ENCODE data around the gene SEC14L5.

SEC14L5 gene

GRCh38 chr16:5064915-5065314 lies 106.8 kb downstream of the SEC14L5 start (continued):
- TF ChIP-seq ZNF521 (tag by site-specific recombination; IDR thresholded peaks at IDR 0.05) = no peak
- TF ChIP-seq KLF16 (tag by site-specific recombination; IDR thresholded peaks at IDR 0.05) = 0 out of 2 replicates have a peak, but pooled peaks have one; percentile 50
- peak; percentile 62; the same call in 1 of the 2 replicates for TF ChIP-seq ZNF18 (tag by site-specific recombination; IDR thresholded peaks at IDR 0.05)
- peak; percentile 42; the same call in 1 of the 2 replicates for TF ChIP-seq ZBTB21 (tag by site-specific recombination; IDR thresholded peaks at IDR 0.05)
- TF ChIP-seq ZNF692 (tag by site-specific recombination; IDR thresholded peaks at IDR 0.05) = peak; percentile 47; the same call in 1 of the 2 replicates
- peak; percentile 43 for TF ChIP-seq ZIC2 (tag by site-specific recombination; IDR thresholded peaks at IDR 0.05)
- TF ChIP-seq ZBTB20 (tag by site-specific recombination; IDR thresholded peaks at IDR 0.05) = 0 out of 2 replicates have a peak, but pooled peaks have one; percentile 17
- peak; percentile 91 for TF ChIP-seq ZNF398 (tag by site-specific recombination; IDR thresholded peaks at IDR 0.05)
- TF ChIP-seq, protein P1, sequence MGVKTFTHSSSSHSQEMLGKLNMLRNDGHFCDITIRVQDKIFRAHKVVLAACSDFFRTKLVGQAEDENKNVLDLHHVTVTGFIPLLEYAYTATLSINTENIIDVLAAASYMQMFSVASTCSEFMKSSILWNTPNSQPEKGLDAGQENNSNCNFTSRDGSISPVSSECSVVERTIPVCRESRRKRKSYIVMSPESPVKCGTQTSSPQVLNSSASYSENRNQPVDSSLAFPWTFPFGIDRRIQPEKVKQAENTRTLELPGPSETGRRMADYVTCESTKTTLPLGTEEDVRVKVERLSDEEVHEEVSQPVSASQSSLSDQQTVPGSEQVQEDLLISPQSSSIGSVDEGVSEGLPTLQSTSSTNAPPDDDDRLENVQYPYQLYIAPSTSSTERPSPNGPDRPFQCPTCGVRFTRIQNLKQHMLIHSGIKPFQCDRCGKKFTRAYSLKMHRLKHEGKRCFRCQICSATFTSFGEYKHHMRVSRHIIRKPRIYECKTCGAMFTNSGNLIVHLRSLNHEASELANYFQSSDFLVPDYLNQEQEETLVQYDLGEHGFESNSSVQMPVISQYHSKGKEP (tag by site-specific recombination; IDR thresholded peaks at IDR 0.05) = peak; percentile 58; the same call in 1 of the 2 replicates
- TF ChIP-seq KLF9 (tag by site-specific recombination; IDR thresholded peaks at IDR 0.05; ENCODE audit: low read depth) = no peak
- TF ChIP-seq ZSCAN4 (tag by site-specific recombination; IDR thresholded peaks at IDR 0.05) = peak; percentile 97
- no peak for TF ChIP-seq ZNF184 (tag by site-specific recombination; IDR thresholded peaks at IDR 0.05)
- TF ChIP-seq ZBTB48 (tag by site-specific recombination; IDR thresholded peaks at IDR 0.05) = peak; percentile 63; the same call in 1 of the 2 replicates
- TF ChIP-seq SALL2 (tag by site-specific recombination; IDR thresholded peaks at IDR 0.05; ENCODE audit: borderline replicate concordance) = no peak
- no peak for TF ChIP-seq ZNF776 (tag by site-specific recombination; IDR thresholded peaks at IDR 0.05; ENCODE audit: borderline replicate concordance)

GRCh38 chr16:5065326-5065725 lies 107.2 kb downstream of the SEC14L5 start:
- Histone ChIP-seq H3K27ac (ENCODE audit: extremely low read depth, low read depth, low read length) (peak overlapping the region; percentile 27; the same call in 1 of the 2 replicates), H3K4me3 (ENCODE audit: low read depth, low read length) (no peak overlapping the region), H3K9me3 (ENCODE audit: control insufficient read depth, insufficient read depth, low read depth, low read length) (no peaks in the 10 kb centered on the region), H3K36me3 (ENCODE audit: control insufficient read depth in 2 of 2, insufficient read depth in 1 of 2, low read length in 2 of 2) (no peaks in the 10 kb centered on the region), H3K4me1 (ENCODE audit: control insufficient read depth, insufficient read depth, low read length) (peaks cover 14% of the 10 kb centered on the region)
- CTCF ChIA-PET = interaction anchor here (0.6 to 0.7 kb wide), 2 partner anchors 237 to 547 kb away, joined by 3 read pairs; no protein-coding TSS in a partner anchor
- no peak for TF ChIP-seq ZNF654 (tag by site-specific recombination; IDR thresholded peaks at IDR 0.05; ENCODE audit: low read depth)
- TF ChIP-seq ZBTB8A (tag by site-specific recombination; IDR thresholded peaks at IDR 0.05) = 0 out of 2 replicates have a peak, but pooled peaks have one; percentile 2
- TF ChIP-seq ZNF398 (tag by site-specific recombination; IDR thresholded peaks at IDR 0.05) = peak; percentile 6
- peak; percentile 68 for TF ChIP-seq ZNF335 (tag by site-specific recombination; conservative IDR thresholded peaks at IDR 0.05)
- TF ChIP-seq, protein P2, sequence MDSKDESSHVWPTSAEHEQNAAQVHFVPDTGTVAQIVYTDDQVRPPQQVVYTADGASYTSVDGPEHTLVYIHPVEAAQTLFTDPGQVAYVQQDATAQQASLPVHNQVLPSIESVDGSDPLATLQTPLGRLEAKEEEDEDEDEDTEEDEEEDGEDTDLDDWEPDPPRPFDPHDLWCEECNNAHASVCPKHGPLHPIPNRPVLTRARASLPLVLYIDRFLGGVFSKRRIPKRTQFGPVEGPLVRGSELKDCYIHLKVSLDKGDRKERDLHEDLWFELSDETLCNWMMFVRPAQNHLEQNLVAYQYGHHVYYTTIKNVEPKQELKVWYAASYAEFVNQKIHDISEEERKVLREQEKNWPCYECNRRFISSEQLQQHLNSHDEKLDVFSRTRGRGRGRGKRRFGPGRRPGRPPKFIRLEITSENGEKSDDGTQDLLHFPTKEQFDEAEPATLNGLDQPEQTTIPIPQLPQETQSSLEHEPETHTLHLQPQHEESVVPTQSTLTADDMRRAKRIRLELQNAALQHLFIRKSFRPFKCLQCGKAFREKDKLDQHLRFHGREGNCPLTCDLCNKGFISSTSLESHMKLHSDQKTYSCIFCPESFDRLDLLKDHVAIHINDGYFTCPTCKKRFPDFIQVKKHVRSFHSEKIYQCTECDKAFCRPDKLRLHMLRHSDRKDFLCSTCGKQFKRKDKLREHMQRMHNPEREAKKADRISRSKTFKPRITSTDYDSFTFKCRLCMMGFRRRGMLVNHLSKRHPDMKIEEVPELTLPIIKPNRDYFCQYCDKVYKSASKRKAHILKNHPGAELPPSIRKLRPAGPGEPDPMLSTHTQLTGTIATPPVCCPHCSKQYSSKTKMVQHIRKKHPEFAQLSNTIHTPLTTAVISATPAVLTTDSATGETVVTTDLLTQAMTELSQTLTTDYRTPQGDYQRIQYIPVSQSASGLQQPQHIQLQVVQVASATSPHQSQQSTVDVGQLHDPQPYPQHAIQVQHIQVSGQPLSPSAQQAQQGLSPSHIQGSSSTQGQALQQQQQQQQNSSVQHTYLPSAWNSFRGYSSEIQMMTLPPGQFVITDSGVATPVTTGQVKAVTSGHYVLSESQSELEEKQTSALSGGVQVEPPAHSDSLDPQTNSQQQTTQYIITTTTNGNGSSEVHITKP (tag by site-specific recombination; IDR thresholded peaks at IDR 0.05) = peak; percentile 11; the same call in 1 of the 2 replicates
- no peak for TF ChIP-seq ZSCAN18 (tag by site-specific recombination; IDR thresholded peaks at IDR 0.05)
- POLR2A ChIA-PET = no interaction called here

Measured in HEK293 (cell line).